A673 (cell line): Measurements from ENCODE around the gene UNC50.

Experiments used
- CTCF ChIP-seq: fragments of 300-800, 200-600 bp; sonication (generic); conservative IDR thresholded peaks from 2 replicates; pipeline ENCODE4 v1.5.1; 2017; ENCODE audit warnings: low read depth, mild to moderate bottlenecking, antibody characterized with exemption, low read length, moderate library complexity, mixed read lengths
- EZH2 ChIP-seq: fragments of 200-600 bp; sonication (generic); IDR thresholded peaks from 2 replicates; pipeline ENCODE4 v1.6.1; 2017; ENCODE audit warnings: borderline replicate concordance, low read depth, mild to moderate bottlenecking, mixed read lengths, antibody characterized with exemption, low read length; ENCODE audit not compliant: poor library complexity, severe bottlenecking

- no peak for TF ChIP-seq CTCF
- TF ChIP-seq EZH2 = no peak
Observed at GRCh38 chr2:98608116-98608961, at the start of gene UNC50, which contains the start of gene COA5.
